ENCODE results near the gene PLEKHG4B. TPM values are rescaled to one million over a fixed set of nuclear protein-coding genes. Genes with fewer than 3 reads are reported as not detected.

PLEKHG4B gene
- total RNA-seq, 1 experiment from 2014 or later: 44.3 TPM

GRCh38 chr5:79263-79662 is 12.7 kb upstream of the PLEKHG4B start:
- peaks cover 49 to 55% of the 10 kb centered on the region in 2 experiments for H3K4me1 Mint-ChIP-seq
- Histone ChIP-seq H2AFZ (ENCODE audit: low read length) (no peak overlapping the region), H3K56ac (ENCODE audit: insufficient read length, low read depth, low read length) (no peak overlapping the region), H2BK12ac (ENCODE audit: insufficient read length, low read depth, low read length) (no peak overlapping the region), H3K79me1 (ENCODE audit: insufficient read depth, low read depth, low read length, poor library complexity, severe bottlenecking) (no peaks in the 10 kb centered on the region), H3K27me3 (ENCODE audit: insufficient read depth, low read length) (no peaks in the 10 kb centered on the region), H3K4ac (ENCODE audit: low read depth, low read length) (no peak overlapping the region), H2AK5ac (ENCODE audit: insufficient read length, low read length) (no peak overlapping the region), H3K79me2 (ENCODE audit: insufficient read depth, low read length) (no peaks in the 10 kb centered on the region), H3K18ac (ENCODE audit: insufficient read length, low read depth, low read length) (no peak overlapping the region), H3T11ph (ENCODE audit: low read length) (no peak overlapping the region), H3K9ac (ENCODE audit: extremely low read depth, insufficient read length, low read length) (no peak overlapping the region), H4K20me1 (ENCODE audit: control insufficient read depth, insufficient read depth, insufficient read length) (no peaks in the 10 kb centered on the region), H4K8ac (replicated peaks; ENCODE audit: insufficient read length, low read depth, low read length) (no peak overlapping the region), H4K5ac (ENCODE audit: insufficient read length, low read depth, low read length) (no peak overlapping the region), H2BK120ac (ENCODE audit: low read depth, low read length, poor library complexity, severe bottlenecking) (no peak overlapping the region), H3K27ac (ENCODE audit: insufficient read length, low read depth, low read length) (no peak overlapping the region), H3K23ac (ENCODE audit: insufficient read length, low read depth, low read length) (no peak overlapping the region), H4K91ac (ENCODE audit: insufficient read length, low read depth, low read length) (no peak overlapping the region), H3K9me3 (ENCODE audit: control insufficient read depth, low read depth, low read length) (no peaks in the 10 kb centered on the region), H3K4me2 (ENCODE audit: insufficient read depth, insufficient read length, low read length) (no peak overlapping the region), H3K14ac (ENCODE audit: insufficient read depth, low read length) (no peak overlapping the region), H3K4me1 (ENCODE audit: insufficient read depth, low read length) (peaks cover 9% of the 10 kb centered on the region; the same call in 1 of the 2 replicates), H2BK20ac (ENCODE audit: low read depth, low read length, poor library complexity, severe bottlenecking) (no peak overlapping the region), H2BK5ac (ENCODE audit: insufficient read length, low read length) (no peak overlapping the region), H3K23me2 (ENCODE audit: insufficient read length, low read depth, low read length, poor library complexity, severe bottlenecking) (peaks cover 6% of the 10 kb centered on the region), H2BK15ac (ENCODE audit: low read depth, low read length) (no peak overlapping the region)
- peaks cover 0 to 3% of the 10 kb centered on the region in 2 experiments; a peak in 2 of 5 replicates for H3K9me3 Mint-ChIP-seq
- H3K27ac Mint-ChIP-seq: peak overlapping the region in 1 of 3 experiments; percentile 37; a peak in 1 of 7 replicates
- WGBS (ENCODE audit: extremely low coverage, insufficient read length, low lambda C conversion rate): no CpG with 5 or more reads among the region's 10 CpGs
- TF ChIP-seq, protein P1, sequence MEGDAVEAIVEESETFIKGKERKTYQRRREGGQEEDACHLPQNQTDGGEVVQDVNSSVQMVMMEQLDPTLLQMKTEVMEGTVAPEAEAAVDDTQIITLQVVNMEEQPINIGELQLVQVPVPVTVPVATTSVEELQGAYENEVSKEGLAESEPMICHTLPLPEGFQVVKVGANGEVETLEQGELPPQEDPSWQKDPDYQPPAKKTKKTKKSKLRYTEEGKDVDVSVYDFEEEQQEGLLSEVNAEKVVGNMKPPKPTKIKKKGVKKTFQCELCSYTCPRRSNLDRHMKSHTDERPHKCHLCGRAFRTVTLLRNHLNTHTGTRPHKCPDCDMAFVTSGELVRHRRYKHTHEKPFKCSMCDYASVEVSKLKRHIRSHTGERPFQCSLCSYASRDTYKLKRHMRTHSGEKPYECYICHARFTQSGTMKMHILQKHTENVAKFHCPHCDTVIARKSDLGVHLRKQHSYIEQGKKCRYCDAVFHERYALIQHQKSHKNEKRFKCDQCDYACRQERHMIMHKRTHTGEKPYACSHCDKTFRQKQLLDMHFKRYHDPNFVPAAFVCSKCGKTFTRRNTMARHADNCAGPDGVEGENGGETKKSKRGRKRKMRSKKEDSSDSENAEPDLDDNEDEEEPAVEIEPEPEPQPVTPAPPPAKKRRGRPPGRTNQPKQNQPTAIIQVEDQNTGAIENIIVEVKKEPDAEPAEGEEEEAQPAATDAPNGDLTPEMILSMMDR (conservative IDR thresholded peaks at IDR 0.05): no peak
- H3K4me3 Mint-ChIP-seq: no peak overlapping the region
- DNase-seq: no peak
- H3K27me3 Mint-ChIP-seq (ENCODE audit: low read depth): no peaks in the 10 kb centered on the region; the same call in none of the 2 replicates
- H3K36me3 Mint-ChIP-seq (ENCODE audit: insufficient read depth in 1 of 3, low read depth in 3 of 3): peaks cover 0 to 4% (median 3%) of the 10 kb centered on the region in 3 experiments; a peak in 2 of 7 replicates

Data from H9 (cell line).